HepG2 (cell line): ENCODE data around the gene AGAP1. TPM values are rescaled to one million over a fixed set of nuclear protein-coding genes. Genes with fewer than 3 reads are reported as not detected.

Source experiments
- ATAC-seq: fragments of 200-7000 bp; cut with Tn5 transposase; 3 replicates; pipeline ENCODE4 v1.9.1; 2020; ENCODE audit warnings: mild to moderate bottlenecking, moderate library complexity
- BruUV-seq: library from RNA; stranded (reverse); fragments of 400-500 nt; replicated peaks from 2 replicates; lab custom pipeline; 2021; lab: Mats Ljungman, UMichigan
- CTCF ChIA-PET: fragments of 300-600 bp; formaldehyde crosslinking; extraction: SDS; loops from one replicate; lab custom pipeline; 2021; ENCODE audit warnings: low total read pairs, inconsistent platforms, low intra/inter-chr PET ratio; lab: Yijun Ruan, JAX
- POLR2A ChIA-PET: fragments of 350-600 bp; sonication (Branson Sonifier 250); formaldehyde crosslinking; loops from one replicate; lab custom pipeline; 2020; ENCODE audit warnings: antibody characterized with exemption, inconsistent platforms; lab: Yijun Ruan, JAX
- DNase-seq: peaks from one replicate; pipeline ENCODE4 v3.0.0-alpha.2; 2015; ENCODE audit warnings: low spot score
- FAIRE-seq: peaks from 3 replicates; lab custom pipeline; 2011; peaks lifted over from hg19 to GRCh38; lab: Jason Lieb, UNC
- H2AFZ ChIP-seq: one replicate; pipeline ENCODE4 v1.6.1; 2011; ENCODE audit warnings: low read length, inconsistent platforms
- H3K27ac ChIP-seq: fragments of 300-600 bp; 3 replicates; pipeline ENCODE4 v1.8.0; 2011; ENCODE audit warnings: mixed run types, mild to moderate bottlenecking, mixed read lengths, low read length, inconsistent platforms; ENCODE audit not compliant: insufficient read depth; ENCODE audit errors: extremely low read length
- H3K27me3 ChIP-seq, 2 experiments: fragments of 200-600 bp in 1 of 2; 2 replicates in 1 of 2; 3 replicates in 1 of 2; pipeline versions ENCODE4 v1.6.0 to v1.8.0; 2011; ENCODE audit warnings: low read length in 2 of 2, mild to moderate bottlenecking in 2 of 2, moderate library complexity in 2 of 2, inconsistent platforms in 1 of 2; ENCODE audit not compliant: insufficient read depth in 2 of 2, control insufficient read depth in 1 of 2
- H3K36me3 ChIP-seq, 2 experiments: fragments of 200-600 bp in 1 of 2; replicated peaks in 1 of 2; 2 replicates in 1 of 2; 3 replicates in 1 of 2; pipeline versions ENCODE4 v1.5.1 to v1.8.0; 2011; ENCODE audit warnings: low read length in 2 of 2, inconsistent platforms in 1 of 2; ENCODE audit not compliant: insufficient read depth in 2 of 2, control insufficient read depth in 1 of 2
- H3K4me1 ChIP-seq: 2 replicates; pipeline ENCODE4 v1.5.1; 2012; ENCODE audit warnings: low read length, inconsistent platforms; ENCODE audit not compliant: insufficient read depth
- H3K4me2 ChIP-seq: 2 replicates; pipeline ENCODE4 v1.6.0; 2011; ENCODE audit warnings: low read depth, low read length, inconsistent platforms
- H3K4me3 ChIP-seq, 3 experiments: fragments of 200-600 bp in 1 of 3; sonication (generic), shearing (Covaris generic) in 1 of 3; replicated peaks in 1 of 3; 2 replicates each; pipeline ENCODE4 v1.5.1; 2011 to 2016; ENCODE audit warnings: low read length in 3 of 3, inconsistent platforms in 2 of 3, low read depth in 2 of 3, mild to moderate bottlenecking in 2 of 3, control low read depth in 1 of 3, mixed read lengths in 1 of 3; ENCODE audit not compliant: insufficient read depth in 1 of 3
- H3K79me2 ChIP-seq: one replicate; pipeline ENCODE4 v1.6.1; 2011; ENCODE audit warnings: low read length, inconsistent platforms; ENCODE audit not compliant: insufficient read depth
- H3K9ac ChIP-seq: 2 replicates; pipeline ENCODE4 v1.6.0; 2011; ENCODE audit warnings: mild to moderate bottlenecking, low read depth, low read length, inconsistent platforms; ENCODE audit not compliant: insufficient read depth
- H3K9me3 ChIP-seq: 2 replicates; pipeline ENCODE4 v1.5.1; 2012; ENCODE audit warnings: mild to moderate bottlenecking, low read length
- H4K20me1 ChIP-seq: 2 replicates; pipeline ENCODE4 v1.6.0; 2011; ENCODE audit warnings: inconsistent platforms, mild to moderate bottlenecking, low read length, moderate library complexity; ENCODE audit not compliant: insufficient read depth
- AGO1 ChIP-seq: fragments of 200-400 bp; formaldehyde crosslinking; IDR thresholded peaks from 2 replicates; pipeline ENCODE4 v1.6.1; 2017; ENCODE audit warnings: mild to moderate bottlenecking, low read depth, low read length, moderate library complexity; ENCODE audit not compliant: poor library complexity, severe bottlenecking
- FLYWCH1 ChIP-seq: sonication (generic); formaldehyde crosslinking; IDR thresholded peaks from 2 replicates; pipeline ENCODE4 v1.8.1; 2023; ENCODE audit warnings: mild to moderate bottlenecking, missing genetic modification reagents
- KLF12 ChIP-seq: sonication (generic); formaldehyde crosslinking; IDR thresholded peaks from 2 replicates; pipeline ENCODE4 v1.4.0; 2020; ENCODE audit warnings: missing genetic modification reagents, borderline replicate concordance
- NBN ChIP-seq: fragments of 450-650 bp; conservative IDR thresholded peaks from 2 replicates; pipeline ENCODE4 v1.6.1; 2017
- NFIB ChIP-seq: sonication (generic); formaldehyde crosslinking; IDR thresholded peaks from 2 replicates; pipeline ENCODE4 v1.9.0; 2021; ENCODE audit warnings: missing genetic modification reagents, mild to moderate bottlenecking, borderline replicate concordance
- PRDM4 ChIP-seq: sonication (generic); formaldehyde crosslinking; IDR thresholded peaks from 2 replicates; pipeline ENCODE4 v1.9.0; 2021; ENCODE audit warnings: missing genetic modification reagents, borderline replicate concordance
- PTBP1 ChIP-seq: fragments of 200-400 bp; formaldehyde crosslinking; IDR thresholded peaks from 2 replicates; pipeline ENCODE4 v1.6.1; 2018; ENCODE audit warnings: low read length, low read depth; ENCODE audit not compliant: poor library complexity, severe bottlenecking
- RXRB ChIP-seq: IDR thresholded peaks from 2 replicates; pipeline ENCODE4 v1.6.1; 2016; ENCODE audit warnings: borderline replicate concordance, missing genetic modification reagents, missing compliant biosample characterization
- SMC3 ChIP-seq: IDR thresholded peaks from 2 replicates; pipeline ENCODE4 v1.6.1; 2011; ENCODE audit warnings: low read length, improper control_type of control experiment
- ZFY ChIP-seq: sonication (generic); formaldehyde crosslinking; IDR thresholded peaks from 2 replicates; pipeline ENCODE4 v1.4.0; 2020; ENCODE audit warnings: missing genetic modification reagents
- ZNF34 ChIP-seq: sonication (generic); formaldehyde crosslinking; IDR thresholded peaks from 2 replicates; pipeline ENCODE4 v1.4.0; 2020; ENCODE audit warnings: mild to moderate bottlenecking, missing genetic modification reagents, borderline replicate concordance
- ZNF512B ChIP-seq: sonication (generic); formaldehyde crosslinking; IDR thresholded peaks from 2 replicates; pipeline ENCODE4 v1.5.1; 2020; ENCODE audit warnings: missing genetic modification reagents, mild to moderate bottlenecking, borderline replicate concordance
- ZNF513 ChIP-seq: sonication (generic); formaldehyde crosslinking; conservative IDR thresholded peaks from 2 replicates; pipeline ENCODE4 v1.5.0; 2020; ENCODE audit warnings: missing genetic modification reagents
- WGBS: methylation state at CpG from one replicate; pipeline ENCODE4 v1.1.6; 2017; ENCODE audit warnings: low lambda C conversion rate; 5-methylcytosine and 5-hydroxymethylcytosine counted together
- in situ Hi-C: cut with HindIII; loops from 2 replicates; pipeline ENCODE4 v1.10.0; 2017; ENCODE audit warnings: low pct_unique_long_range_greater_than_20kb; ENCODE audit not compliant: extremely low pct_ligation_motif_present
- intact Hi-C: fragments of 100-400 bp; cut with micrococcal nuclease; formaldehyde crosslinking; loops from one replicate; pipeline ENCODE4 v1.10.0; 2022; ENCODE audit not compliant: unreplicated experiment
- polyA plus RNA-seq, 8 experiments: library from polyadenylated mRNA; depleted of rRNA in 3 of 8; stranded (reverse) in 7 of 8; unstranded in 1 of 8; fragments of >200 nt; fragmentation: Illumina TruSeq in 4 of 8; extraction: Trizol in 4 of 8; gene quantifications; 2 replicates each; pipeline versions ENCODE4 v1.2.1 to v1.2.3, GENCODE V29; 2011 to 2016; ENCODE audit warnings: low read depth in 4 of 8, missing spikeins in 1 of 8, mixed read lengths in 1 of 8; ENCODE audit not compliant: insufficient read depth in 1 of 8
- total RNA-seq, 5 experiments: library from RNA; depleted of rRNA; stranded (reverse); fragments of >200 nt; fragmentation: Illumina TruSeq; extraction: Trizol; gene quantifications; 2 replicates each; pipeline ENCODE4 v1.2.3, GENCODE V29; 2016; ENCODE audit warnings: low read depth in 1 of 5

Gene AGAP1
- total and polyA plus RNA-seq, 2 of the 13 experiments (the other 11 are each of a cell fraction or from before 2014, with no cell fraction given) = 21.2 to 32.7 TPM

- POLR2A ChIA-PET = no interaction called here
- FAIRE-seq = no peak
- intact Hi-C loops = no loop called here
These were observed 465.1 kb downstream of the AGAP1 start for GRCh38 chr2:235958931-235959410.

More at GRCh38 chr2:235958931-235959410, 465.1 kb downstream of the AGAP1 start:
- 95% methylated on average over 29 of the region's 29 CpGs for WGBS
- no peaks in the 10 kb centered on the region for H3K9me3 ChIP-seq
- no peak overlapping the region for H3K4me3 ChIP-seq
- CTCF ChIA-PET = no interaction called here
- BruUV-seq = no TSS peak
- DNase-seq = no peak
- TF ChIP-seq ZFY = no peak
- TF ChIP-seq ZNF34 = no peak
- no peak for TF ChIP-seq RXRB (CRISPR knock-in tag)
- TF ChIP-seq NBN = no peak
- TF ChIP-seq SMC3 = no peak
- TF ChIP-seq PTBP1 = no peak
- no peak for TF ChIP-seq FLYWCH1
- no peak for TF ChIP-seq AGO1
- no peak for TF ChIP-seq ZNF512B (CRISPR knock-in tag)
- TF ChIP-seq NFIB (CRISPR knock-in tag) = no peak
- no peak for TF ChIP-seq PRDM4 (CRISPR knock-in tag)
- TF ChIP-seq KLF12 (CRISPR knock-in tag) = no peak
- TF ChIP-seq ZNF513 = no peak
- in situ Hi-C loops = no loop called here
- no peak for ATAC-seq
- H2AFZ ChIP-seq = no peak overlapping the region
- no peaks in the 10 kb centered on the region for H3K4me1 ChIP-seq
- H3K27ac ChIP-seq = no peak overlapping the region
- peaks cover 4 to 19% of the 10 kb centered on the region in 2 experiments; a peak in 3 of 5 replicates for H3K36me3 ChIP-seq
- no peak overlapping the region for H3K9ac ChIP-seq
- no peaks in the 10 kb centered on the region for H3K27me3 ChIP-seq
- no peaks in the 10 kb centered on the region for H3K79me2 ChIP-seq
- H3K4me2 ChIP-seq = no peak overlapping the region
- H4K20me1 ChIP-seq = no peaks in the 10 kb centered on the region
